ENCODE data around the gene PITPNM3. TPM values are rescaled to one million over a fixed set of nuclear protein-coding genes. Genes with fewer than 3 reads are reported as not detected.
A peak's percentile ranks its signal among the peaks of the same experiment; 100 is the strongest.

PITPNM3 gene
- total and polyA plus RNA-seq, 10 donors: 5.4 to 215 (median 125) TPM

- intact Hi-C loops (cut with DNase I; ENCODE audit: low total_unique reads): no loop called here
- Histone ChIP-seq H3K27me3 (replicated peaks in 1 of 7) (no peaks in the 10 kb centered on the region), H3K4me1 (peaks cover 0 to 30% (median 6%) of the 10 kb centered on the region in 6 donors), H3K4me3 (no peak overlapping the region), H3K9me3 (peaks cover 0 to 12% (median 10%) of the 10 kb centered on the region in 8 donors), H3K27ac (peak overlapping the region in 5 of 8 donors; percentile 24 to 56 (median 52)), H3K36me3 (peaks cover 0 to 81% (median 10%) of the 10 kb centered on the region in 6 donors)
- no peak for DNase-seq
- 82 to 91% (median 86%) methylated on average over 10 of the region's 10 CpGs for WGBS, 5 donors
- TF ChIP-seq CTCF (IDR thresholded peaks at IDR 0.05 in 8 of 11, conservative IDR thresholded peaks at IDR 0.05 in 3 of 11) (no peak), POLR2A (IDR thresholded peaks at IDR 0.05) (no peak), POLR2AphosphoS5 (IDR thresholded peaks at IDR 0.05) (peak in 1 of 3 donors; percentile 17)
Observed at GRCh38 chr17:6536566-6537065, 19.7 kb downstream of the PITPNM3 start.

DNA sequence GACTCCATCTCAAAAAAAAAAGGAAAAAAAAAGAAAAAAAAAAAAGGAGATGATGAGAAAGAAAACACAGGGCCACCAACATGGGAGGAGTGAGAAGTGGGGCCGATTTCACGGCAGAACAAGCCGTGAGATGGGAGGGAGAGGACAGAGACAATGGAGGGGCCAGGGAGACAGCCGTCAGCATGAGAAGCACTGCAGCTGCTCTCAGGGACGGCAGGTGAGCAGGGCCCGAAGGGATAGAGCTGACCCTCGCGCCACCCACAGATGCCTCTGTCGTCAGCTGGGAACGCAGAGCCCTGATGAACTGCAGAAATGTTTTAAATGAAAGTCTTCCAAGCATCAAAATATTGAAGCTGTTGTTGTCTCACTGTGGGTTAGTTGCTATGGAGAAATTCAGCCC is 20.3 kb downstream of the PITPNM3 start:
- H3K27me3 ChIP-seq (replicated peaks in 1 of 7): no peaks in the 10 kb centered on the region
- H3K4me3 ChIP-seq: no peak overlapping the region
- TF ChIP-seq CTCF (IDR thresholded peaks at IDR 0.05 in 8 of 11, conservative IDR thresholded peaks at IDR 0.05 in 3 of 11) (no peak), POLR2AphosphoS5 (IDR thresholded peaks at IDR 0.05) (peak in 1 of 3 donors; percentile 33)
- no peak for DNase-seq
- peaks cover 0 to 33% (median 6%) of the 10 kb centered on the region in 6 donors for H3K4me1 ChIP-seq
- peak overlapping the region in 5 of 8 donors; percentile 24 to 56 (median 52) for H3K27ac ChIP-seq
- H3K36me3 ChIP-seq: peaks cover 0 to 82% (median 10%) of the 10 kb centered on the region in 6 donors
- WGBS, 5 donors: 81 to 95% (median 85%) methylated on average over 10 of the region's 10 CpGs
- intact Hi-C loops (cut with DNase I; ENCODE audit: low total_unique reads): no loop called here
- H3K9me3 ChIP-seq: peaks cover 0 to 12% (median 10%) of the 10 kb centered on the region in 8 donors

DNA sequence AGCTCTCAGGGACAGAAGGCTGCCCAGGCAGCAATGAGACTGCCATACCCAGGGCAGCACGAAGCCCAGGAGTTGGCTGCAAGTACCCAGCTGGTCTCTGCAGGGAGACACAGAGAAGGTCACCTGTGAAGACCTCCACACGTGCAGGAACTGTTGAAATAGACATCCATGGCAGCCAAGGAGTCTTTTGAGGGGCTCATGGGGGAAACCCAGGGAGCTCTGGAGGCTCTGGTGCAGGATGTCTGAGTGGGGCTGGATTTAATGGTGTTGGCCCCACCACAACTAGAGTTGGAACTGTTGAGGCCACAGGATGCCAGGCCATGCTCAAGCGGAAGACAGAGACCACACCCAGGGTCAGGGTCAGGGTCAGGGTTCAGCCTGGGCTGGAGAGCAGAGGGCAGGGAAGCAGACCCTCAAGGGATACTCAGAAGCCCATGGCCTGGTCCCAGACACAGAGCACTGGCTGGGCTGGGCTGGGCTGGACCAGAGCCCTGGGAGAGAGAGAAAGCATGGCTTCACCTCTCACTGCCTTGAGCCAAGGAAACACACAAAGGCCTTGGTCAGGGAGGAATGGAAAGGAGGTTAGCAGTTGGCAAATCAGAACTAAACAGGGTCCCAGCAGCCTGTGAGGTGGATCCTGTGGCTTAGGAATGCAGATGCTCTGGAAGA is 21.4 kb downstream of the PITPNM3 start:
- DNase-seq: peak; percentile 87

More for the DNA sequence above, 21.4 kb downstream of the PITPNM3 start:
- 54 to 78% (median 69%) methylated on average over 2 to 3 of the region's 3 CpGs for WGBS, 5 donors
- Histone ChIP-seq H3K27ac (peak overlapping the region in 6 of 8 donors; percentile 26 to 59 (median 54)), H3K4me1 (peaks cover 0 to 42% (median 8%) of the 10 kb centered on the region in 6 donors), H3K9me3 (peaks cover 0 to 12% (median 10%) of the 10 kb centered on the region in 8 donors), H3K27me3 (replicated peaks in 1 of 7) (no peaks in the 10 kb centered on the region), H3K36me3 (peaks cover 0 to 86% (median 10%) of the 10 kb centered on the region in 6 donors), H3K4me3 (no peak overlapping the region)
- TF ChIP-seq POLR2AphosphoS5 (IDR thresholded peaks at IDR 0.05) (peak; percentile 80 to 83 (median 81)), POLR2A (IDR thresholded peaks at IDR 0.05) (no peak), CTCF (IDR thresholded peaks at IDR 0.05 in 8 of 11, conservative IDR thresholded peaks at IDR 0.05 in 3 of 11) (no peak)
- intact Hi-C loops (cut with DNase I; ENCODE audit: low total_unique reads): no loop called here

Data from spleen (tissue), 11 donors.